WTC11 (cell line): ENCODE results near the gene WWOX. TPM values are rescaled to one million over a fixed set of nuclear protein-coding genes. Genes with fewer than 3 reads are reported as not detected.

Experiments used
- ATAC-seq: fragments of 200-7000 bp; cut with Tn5 transposase; 2 replicates; pipeline ENCODE4 v1.10.0; 2021; ENCODE audit warnings: mild to moderate bottlenecking, moderate library complexity
- CTCF ChIA-PET: fragments of 300-600 bp; sonication (Branson Sonifier 250); formaldehyde crosslinking; loops from one replicate; lab custom pipeline; 2021; ENCODE audit warnings: antibody characterized with exemption; lab: Charles Lee
- POLR2A ChIA-PET: fragments of 350-600 bp; sonication (Branson Sonifier 250); formaldehyde crosslinking; loops from one replicate; lab custom pipeline; 2021; ENCODE audit warnings: antibody characterized with exemption; lab: Charles Lee
- DNase-seq: peaks from one replicate; pipeline ENCODE4 v3.0.0; 2021; ENCODE audit warnings: low spot score
- H3K27ac Mint-ChIP-seq: 2 replicates; pipeline ENCODE4 v1.8.0; 2021; ENCODE audit warnings: mixed read lengths
- H3K27me3 Mint-ChIP-seq: 2 replicates; pipeline ENCODE4 v1.8.0; 2021; ENCODE audit warnings: low read depth, mild to moderate bottlenecking, moderate library complexity, mixed read lengths
- H3K36me3 Mint-ChIP-seq: 2 replicates; pipeline ENCODE4 v1.8.0; 2021; ENCODE audit warnings: mixed read lengths
- H3K4me1 Mint-ChIP-seq: 2 replicates; pipeline ENCODE4 v1.8.0; 2022; ENCODE audit warnings: mixed read lengths
- H3K4me3 Mint-ChIP-seq: 2 replicates; pipeline ENCODE4 v1.8.0; 2021; ENCODE audit warnings: mild to moderate bottlenecking, moderate library complexity, mixed read lengths
- H3K9me3 Mint-ChIP-seq: 2 replicates; pipeline ENCODE4 v1.8.0; 2021; ENCODE audit warnings: mixed read lengths
- ATF2 ChIP-seq: sonication (generic); formaldehyde crosslinking; IDR thresholded peaks from 2 replicates; pipeline ENCODE4 v1.8.1; 2022; ENCODE audit warnings: low read depth, missing genetic modification reagents, borderline replicate concordance
- ATF3 ChIP-seq: sonication (generic); formaldehyde crosslinking; conservative IDR thresholded peaks from 2 replicates; pipeline ENCODE4 v1.8.1; 2022; ENCODE audit warnings: mild to moderate bottlenecking, missing genetic modification reagents
- ATF6 ChIP-seq: sonication (generic); formaldehyde crosslinking; IDR thresholded peaks from 2 replicates; pipeline ENCODE4 v1.8.1; 2023; ENCODE audit warnings: mild to moderate bottlenecking, missing genetic modification reagents
- CREB1 ChIP-seq: sonication (generic); formaldehyde crosslinking; IDR thresholded peaks from 2 replicates; pipeline ENCODE4 v1.8.0; 2023; ENCODE audit warnings: mild to moderate bottlenecking, missing genetic modification reagents
- E2F1 ChIP-seq: sonication (generic); formaldehyde crosslinking; IDR thresholded peaks from 2 replicates; pipeline ENCODE4 v1.8.0; 2022; ENCODE audit warnings: mild to moderate bottlenecking, missing genetic modification reagents
- E2F5 ChIP-seq: sonication (generic); formaldehyde crosslinking; IDR thresholded peaks from 2 replicates; pipeline ENCODE4 v1.8.1; 2022; ENCODE audit warnings: mild to moderate bottlenecking, moderate library complexity, missing genetic modification reagents
- EMX1 ChIP-seq: fragments of 250-450 bp; sonication (Bioruptor Pico); IDR thresholded peaks from 2 replicates; pipeline ENCODE4 v1.8.0; 2021; ENCODE audit warnings: mild to moderate bottlenecking
- ETV6 ChIP-seq: sonication (generic); formaldehyde crosslinking; IDR thresholded peaks from 2 replicates; pipeline ENCODE4 v1.8.1; 2022; ENCODE audit warnings: mild to moderate bottlenecking, missing genetic modification reagents
- FOXJ3 ChIP-seq: sonication (generic); formaldehyde crosslinking; IDR thresholded peaks from 2 replicates; pipeline ENCODE4 v1.9.0; 2021; ENCODE audit warnings: missing genetic modification reagents, mild to moderate bottlenecking, borderline replicate concordance
- IRF1 ChIP-seq: sonication (generic); formaldehyde crosslinking; IDR thresholded peaks from 2 replicates; pipeline ENCODE4 v1.8.0; 2023; ENCODE audit warnings: missing genetic modification reagents
- IRF2 ChIP-seq: sonication (generic); formaldehyde crosslinking; IDR thresholded peaks from 2 replicates; pipeline ENCODE4 v1.8.0; 2022; ENCODE audit warnings: low read depth, missing genetic modification reagents, borderline replicate concordance
- MLX ChIP-seq: sonication (generic); formaldehyde crosslinking; IDR thresholded peaks from 2 replicates; pipeline ENCODE4 v1.8.1; 2023; ENCODE audit warnings: mild to moderate bottlenecking, missing genetic modification reagents, moderate library complexity
- NFE2L1 ChIP-seq: sonication (generic); formaldehyde crosslinking; IDR thresholded peaks from 2 replicates; pipeline ENCODE4 v1.8.1; 2023; ENCODE audit warnings: missing genetic modification reagents
- NFYB ChIP-seq: sonication (generic); formaldehyde crosslinking; conservative IDR thresholded peaks from 2 replicates; pipeline ENCODE4 v1.8.0; 2022; ENCODE audit warnings: low read depth, missing genetic modification reagents
- NR2C2 ChIP-seq: sonication (generic); formaldehyde crosslinking; IDR thresholded peaks from 2 replicates; pipeline ENCODE4 v1.8.0; 2022; ENCODE audit warnings: mild to moderate bottlenecking, missing genetic modification reagents
- PRRX2 ChIP-seq: fragments of 250-450 bp; sonication (Bioruptor Pico); IDR thresholded peaks from 2 replicates; pipeline ENCODE4 v1.8.0; 2021; ENCODE audit warnings: mild to moderate bottlenecking
- SOX15 ChIP-seq: fragments of 250-450 bp; sonication (Bioruptor Pico); IDR thresholded peaks from 2 replicates; pipeline ENCODE4 v1.9.0; 2021; ENCODE audit warnings: mild to moderate bottlenecking
- SP1 ChIP-seq: sonication (generic); formaldehyde crosslinking; conservative IDR thresholded peaks from 2 replicates; pipeline ENCODE4 v1.8.1; 2022; ENCODE audit warnings: missing genetic modification reagents
- TCF7 ChIP-seq: sonication (generic); formaldehyde crosslinking; IDR thresholded peaks from 2 replicates; pipeline ENCODE4 v1.8.0; 2022; ENCODE audit warnings: mild to moderate bottlenecking, low read depth, missing genetic modification reagents, moderate library complexity
- ZNF232 ChIP-seq: sonication (generic); formaldehyde crosslinking; IDR thresholded peaks from 2 replicates; pipeline ENCODE4 v1.8.0; 2022; ENCODE audit warnings: mild to moderate bottlenecking, missing genetic modification reagents
- total RNA-seq: library from RNA; stranded (reverse); gene quantifications from 3 replicates; pipeline ENCODE4 v1.2.3, GENCODE V29; 2021

Gene WWOX
- total RNA-seq, 1 experiment from 2014 or later = 15.7 TPM

GRCh38 chr16:79192904-79193303 is 1093.5 kb downstream of the WWOX start:
- ChIA-PET POLR2A (no interaction called here), CTCF (no interaction called here)
- DNase-seq = no peak
- ATAC-seq = no peak
- Mint-ChIP-seq H3K27ac (no peak overlapping the region), H3K4me1 (peaks cover 24% of the 10 kb centered on the region), H3K9me3 (0 out of 2 replicates have a peak, but pooled peaks cover 4% of the 10 kb centered on the region), H3K27me3 (no peaks in the 10 kb centered on the region), H3K36me3 (no peaks in the 10 kb centered on the region), H3K4me3 (no peak overlapping the region)
- TF ChIP-seq E2F5 (no peak), EMX1 (CRISPR knock-in tag) (no peak), SOX15 (no peak), NFYB (CRISPR knock-in tag) (no peak), MLX (CRISPR knock-in tag) (no peak)

- TF ChIP-seq FOXJ3 = no peak
- TF ChIP-seq E2F5 = no peak
- TF ChIP-seq PRRX2 (CRISPR knock-in tag) = no peak
- no peak for TF ChIP-seq NR2C2 (CRISPR knock-in tag)
- no peak for TF ChIP-seq ATF6 (CRISPR knock-in tag)
- TF ChIP-seq SP1 (CRISPR knock-in tag) = no peak
- no peak for TF ChIP-seq ZNF232 (CRISPR knock-in tag)
- TF ChIP-seq IRF2 (CRISPR knock-in tag) = no peak
- TF ChIP-seq TCF7 (CRISPR knock-in tag) = no peak
- no peak for TF ChIP-seq ETV6
- no peak for TF ChIP-seq CREB1
- no peak for TF ChIP-seq ATF3
- TF ChIP-seq NFE2L1 = no peak
- TF ChIP-seq ATF2 (CRISPR knock-in tag) = no peak
- no peak for TF ChIP-seq IRF1
- TF ChIP-seq E2F1 = no peak
Observed at GRCh38 chr16:79194291-79194690, 1094.8 kb downstream of the WWOX start.

More at GRCh38 chr16:79194291-79194690, 1094.8 kb downstream of the WWOX start:
- Mint-ChIP-seq H3K36me3 (no peaks in the 10 kb centered on the region), H3K27me3 (no peaks in the 10 kb centered on the region), H3K27ac (no peak overlapping the region), H3K4me3 (no peak overlapping the region), H3K4me1 (peaks cover 13% of the 10 kb centered on the region), H3K9me3 (0 out of 2 replicates have a peak, but pooled peaks cover 4% of the 10 kb centered on the region)
- ATAC-seq = no peak
- no peak for DNase-seq
- ChIA-PET POLR2A (no interaction called here), CTCF (no interaction called here)
